SU-DHL-6 (cell line): ENCODE results near the gene PCAT7.

Source experiments
- EZH2phosphoT487 ChIP-seq: fragments of 200-600 bp; sonication (generic), shearing (Covaris generic); conservative IDR thresholded peaks from 2 replicates; pipeline ENCODE4 v1.6.1; 2018; ENCODE audit warnings: mild to moderate bottlenecking, antibody characterized with exemption, low read length, moderate library complexity, mixed read lengths
- TF ChIP-seq, protein P1 (sequence below): fragments of 200-600 bp; sonication (generic); IDR thresholded peaks from one replicate; pipeline ENCODE4 v1.5.1; 2017; ENCODE audit warnings: antibody characterized with exemption, mild to moderate bottlenecking, low read length, moderate library complexity; ENCODE audit not compliant: insufficient read depth, poor library complexity, severe bottlenecking

DNA sequence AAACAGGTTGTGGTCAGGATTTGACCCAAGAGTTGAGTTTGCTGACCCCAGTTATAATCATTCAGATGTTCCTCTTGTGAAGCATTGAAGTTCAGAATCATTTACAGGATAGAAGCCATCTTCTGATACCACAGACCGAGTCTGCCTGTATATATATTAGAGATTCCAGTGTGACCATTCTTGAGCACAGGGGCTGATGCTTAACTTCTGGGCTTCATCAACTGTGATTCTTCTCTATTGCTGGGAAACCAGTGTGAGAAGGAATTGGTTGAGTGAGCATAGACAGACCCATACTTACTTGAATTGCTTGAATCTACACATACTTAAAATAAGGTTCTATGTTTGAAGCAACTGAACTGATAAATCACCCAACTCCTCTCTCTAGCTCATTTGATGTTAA lies 27.9 kb upstream of the PCAT7 start:
- TF ChIP-seq, protein P1, sequence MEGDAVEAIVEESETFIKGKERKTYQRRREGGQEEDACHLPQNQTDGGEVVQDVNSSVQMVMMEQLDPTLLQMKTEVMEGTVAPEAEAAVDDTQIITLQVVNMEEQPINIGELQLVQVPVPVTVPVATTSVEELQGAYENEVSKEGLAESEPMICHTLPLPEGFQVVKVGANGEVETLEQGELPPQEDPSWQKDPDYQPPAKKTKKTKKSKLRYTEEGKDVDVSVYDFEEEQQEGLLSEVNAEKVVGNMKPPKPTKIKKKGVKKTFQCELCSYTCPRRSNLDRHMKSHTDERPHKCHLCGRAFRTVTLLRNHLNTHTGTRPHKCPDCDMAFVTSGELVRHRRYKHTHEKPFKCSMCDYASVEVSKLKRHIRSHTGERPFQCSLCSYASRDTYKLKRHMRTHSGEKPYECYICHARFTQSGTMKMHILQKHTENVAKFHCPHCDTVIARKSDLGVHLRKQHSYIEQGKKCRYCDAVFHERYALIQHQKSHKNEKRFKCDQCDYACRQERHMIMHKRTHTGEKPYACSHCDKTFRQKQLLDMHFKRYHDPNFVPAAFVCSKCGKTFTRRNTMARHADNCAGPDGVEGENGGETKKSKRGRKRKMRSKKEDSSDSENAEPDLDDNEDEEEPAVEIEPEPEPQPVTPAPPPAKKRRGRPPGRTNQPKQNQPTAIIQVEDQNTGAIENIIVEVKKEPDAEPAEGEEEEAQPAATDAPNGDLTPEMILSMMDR = no peak
- no peak for TF ChIP-seq EZH2phosphoT487
